HFF-Myc (cell line): Measurements from ENCODE around the gene ADTRP.

Experiments used
- DNase-seq: peaks from one replicate; pipeline ENCODE4 v3.0.0-alpha.2; 2011; ENCODE audit warnings: low read depth; ENCODE audit errors: extremely low read depth
- H3K4me3 ChIP-seq: replicated peaks from 2 replicates; pipeline ENCODE4 v1.5.1; 2011; ENCODE audit warnings: low read depth, mild to moderate bottlenecking, control low read depth, low read length
- CTCF ChIP-seq: IDR thresholded peaks from 2 replicates; pipeline ENCODE4 v1.5.1; 2012; ENCODE audit warnings: mild to moderate bottlenecking, low read depth, low read length, control low read depth; ENCODE audit errors: missing control alignments

The ADTRP gene, protein sequence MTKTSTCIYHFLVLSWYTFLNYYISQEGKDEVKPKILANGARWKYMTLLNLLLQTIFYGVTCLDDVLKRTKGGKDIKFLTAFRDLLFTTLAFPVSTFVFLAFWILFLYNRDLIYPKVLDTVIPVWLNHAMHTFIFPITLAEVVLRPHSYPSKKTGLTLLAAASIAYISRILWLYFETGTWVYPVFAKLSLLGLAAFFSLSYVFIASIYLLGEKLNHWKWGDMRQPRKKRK

GRCh38 chr6:11778648-11779328 lies at the start of gene ADTRP:
Gene ADTRP (minus strand): TSS chr6:11778803. CDS start chr6:11778759, 44 bp downstream.
- TF ChIP-seq CTCF = no peak
- no peak within 1 kb of the TSS for H3K4me3 ChIP-seq
- no peak for DNase-seq

DNA sequence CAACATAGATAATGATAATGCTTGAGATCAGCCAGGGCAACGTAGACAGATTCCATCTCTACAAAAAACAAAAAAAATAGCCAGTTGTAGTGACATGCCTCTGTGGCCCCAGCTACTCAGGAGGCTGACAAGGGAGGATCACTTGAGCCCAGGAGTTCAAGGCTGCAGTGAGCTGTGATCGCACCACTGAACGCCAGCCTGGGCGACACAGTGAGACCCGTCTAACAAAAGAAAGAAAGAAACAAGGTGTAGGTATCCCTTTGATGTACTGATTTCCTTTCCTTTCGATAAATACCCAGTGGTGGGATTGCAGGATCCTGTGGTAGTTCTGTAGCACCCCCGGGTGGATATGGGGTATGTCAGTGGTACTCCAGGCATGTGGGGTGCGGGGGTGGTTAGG lies 48.2 kb upstream of the ADTRP start:
- DNase-seq = no peak
- H3K4me3 ChIP-seq = no peak overlapping the region
- no peak for TF ChIP-seq CTCF

GRCh38 chr6:11824986-11825385 lies 46.4 kb upstream of the ADTRP start:
- DNase-seq = no peak
- TF ChIP-seq CTCF = no peak
- H3K4me3 ChIP-seq = no peak overlapping the region

DNA sequence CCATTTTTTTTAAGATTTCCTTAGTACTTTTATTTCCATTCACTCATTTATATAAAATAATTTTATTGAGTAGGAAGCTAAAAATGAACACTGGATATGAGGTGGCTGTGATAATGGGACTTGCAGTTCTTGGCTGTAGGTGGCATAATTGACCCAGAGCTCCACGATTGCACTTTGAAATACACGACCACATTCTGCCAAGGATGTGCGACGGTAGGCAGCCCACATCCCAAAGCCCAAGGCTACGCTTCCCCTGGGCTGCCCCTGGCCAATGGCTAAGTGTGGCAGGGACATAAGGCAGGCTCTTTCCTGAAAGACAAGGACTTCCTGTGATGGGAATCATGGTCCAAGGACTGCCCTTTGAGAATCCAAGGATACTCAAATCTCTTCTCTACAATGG lies 43.7 kb upstream of the ADTRP start:
- no peak for DNase-seq
- TF ChIP-seq CTCF = no peak
- H3K4me3 ChIP-seq = no peak overlapping the region

DNA sequence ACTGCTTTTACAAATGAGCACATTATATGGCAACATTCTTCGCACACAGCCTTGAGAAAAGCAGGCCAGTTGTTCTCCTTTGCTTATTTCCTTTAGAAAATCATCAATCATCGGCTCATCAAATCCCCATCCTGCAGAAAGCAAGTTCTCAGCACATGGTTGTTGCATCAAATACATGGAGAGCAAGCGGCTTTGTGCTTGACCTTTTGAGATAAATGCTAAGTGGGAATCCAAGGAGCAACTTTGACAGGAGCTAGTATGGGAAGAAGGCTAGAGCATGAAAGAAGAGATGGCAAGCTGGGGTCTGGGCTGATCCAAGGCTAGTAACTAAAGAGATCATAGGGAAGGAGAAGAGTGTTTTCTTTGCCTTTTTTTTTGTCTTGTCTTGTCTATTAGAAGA lies 43.2 kb upstream of the ADTRP start:
- DNase-seq = no peak
- H3K4me3 ChIP-seq = no peak overlapping the region
- TF ChIP-seq CTCF = no peak

GRCh38 chr6:11820821-11821220 lies 42.2 kb upstream of the ADTRP start:
- no peak for TF ChIP-seq CTCF
- no peak for DNase-seq
- no peak overlapping the region for H3K4me3 ChIP-seq
